Measurements from ENCODE around the gene PROP1.

DNA sequence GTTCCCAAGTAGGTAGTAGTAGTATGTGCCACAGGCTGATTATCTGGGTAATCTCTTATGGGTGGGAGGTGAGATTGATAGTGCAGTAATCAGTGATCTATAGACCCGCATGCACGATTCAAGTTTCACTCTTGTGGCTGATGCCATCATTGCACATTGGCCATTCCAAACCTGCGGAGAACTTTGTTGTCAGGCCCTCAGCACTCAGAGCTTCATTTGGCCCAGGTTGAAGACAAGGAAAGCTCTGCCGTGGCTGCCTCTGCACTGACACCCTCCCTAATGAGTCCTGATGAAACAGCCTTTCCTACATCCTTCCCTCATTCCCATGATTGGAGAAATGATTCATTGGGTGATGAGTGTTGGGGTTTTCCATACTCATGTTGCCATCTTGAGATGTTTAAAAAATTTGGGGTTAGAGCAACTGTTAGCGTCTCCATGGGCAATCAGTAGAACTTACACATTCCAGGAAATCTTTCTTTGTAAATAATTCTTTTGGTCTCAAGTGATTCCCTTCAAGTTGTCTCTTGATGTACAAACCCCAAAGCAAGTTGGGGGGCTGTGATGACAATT is 22.9 kb downstream of the PROP1 start:
- TF ChIP-seq GATA2 (IDR thresholded peaks at IDR 0.05; ENCODE audit: low read depth, low read length) = no peak
- no peak for TF ChIP-seq GATA3 (IDR thresholded peaks at IDR 0.05; ENCODE audit: low read depth, low read length)
